Mesothelial cell of epicardium (in vitro differentiated cells): Measurements from ENCODE around the gene HBB. TPM values are rescaled to one million over a fixed set of nuclear protein-coding genes. Genes with fewer than 3 reads are reported as not detected.

Experiments used
- DNase-seq, 2 experiments: peaks; one replicate each; pipeline ENCODE4 v3.0.0; 2021; ENCODE audit warnings: low spot score in 2 of 2; ENCODE audit not compliant: unreplicated experiment in 2 of 2
- H3K27ac Mint-ChIP-seq: 2 replicates; pipeline ENCODE4 v1.8.0; 2021; ENCODE audit warnings: mixed read lengths
- H3K27me3 Mint-ChIP-seq: 2 replicates; pipeline ENCODE4 v1.8.0; 2021; ENCODE audit warnings: low read depth, mixed read lengths
- H3K36me3 Mint-ChIP-seq: 2 replicates; pipeline ENCODE4 v1.8.0; 2021; ENCODE audit warnings: mixed read lengths
- H3K4me1 Mint-ChIP-seq: 2 replicates; pipeline ENCODE4 v1.8.0; 2021; ENCODE audit warnings: mixed read lengths
- H3K4me3 Mint-ChIP-seq: 2 replicates; pipeline ENCODE4 v1.8.0; 2021; ENCODE audit warnings: mild to moderate bottlenecking, moderate library complexity, mixed read lengths
- H3K9me3 Mint-ChIP-seq: 2 replicates; pipeline ENCODE4 v1.8.0; 2021; ENCODE audit warnings: mixed read lengths
- total RNA-seq: library from RNA; stranded (reverse); gene quantifications from 3 replicates; pipeline ENCODE4 v1.2.1, GENCODE V29; 2021
- TF ChIP-seq, protein P1 (sequence below): fragments of 200-600 bp; sonication (generic); IDR thresholded peaks from one replicate; pipeline ENCODE4 v1.5.0; 2021; ENCODE audit warnings: antibody characterized with exemption; ENCODE audit not compliant: unreplicated experiment

HBB gene
- total RNA-seq = not detected in 3 replicates

GRCh38 chr11:5226732-5227310, at the start of gene HBB:
Gene HBB (minus strand): TSS chr11:5227071. CDS start chr11:5227021, 50 bp downstream.
- TF ChIP-seq, protein P1, sequence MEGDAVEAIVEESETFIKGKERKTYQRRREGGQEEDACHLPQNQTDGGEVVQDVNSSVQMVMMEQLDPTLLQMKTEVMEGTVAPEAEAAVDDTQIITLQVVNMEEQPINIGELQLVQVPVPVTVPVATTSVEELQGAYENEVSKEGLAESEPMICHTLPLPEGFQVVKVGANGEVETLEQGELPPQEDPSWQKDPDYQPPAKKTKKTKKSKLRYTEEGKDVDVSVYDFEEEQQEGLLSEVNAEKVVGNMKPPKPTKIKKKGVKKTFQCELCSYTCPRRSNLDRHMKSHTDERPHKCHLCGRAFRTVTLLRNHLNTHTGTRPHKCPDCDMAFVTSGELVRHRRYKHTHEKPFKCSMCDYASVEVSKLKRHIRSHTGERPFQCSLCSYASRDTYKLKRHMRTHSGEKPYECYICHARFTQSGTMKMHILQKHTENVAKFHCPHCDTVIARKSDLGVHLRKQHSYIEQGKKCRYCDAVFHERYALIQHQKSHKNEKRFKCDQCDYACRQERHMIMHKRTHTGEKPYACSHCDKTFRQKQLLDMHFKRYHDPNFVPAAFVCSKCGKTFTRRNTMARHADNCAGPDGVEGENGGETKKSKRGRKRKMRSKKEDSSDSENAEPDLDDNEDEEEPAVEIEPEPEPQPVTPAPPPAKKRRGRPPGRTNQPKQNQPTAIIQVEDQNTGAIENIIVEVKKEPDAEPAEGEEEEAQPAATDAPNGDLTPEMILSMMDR = no peak
- H3K4me3 Mint-ChIP-seq = no peak within 1 kb of the TSS
- H3K36me3 Mint-ChIP-seq = no peaks in the 10 kb centered on the region
- H3K9me3 Mint-ChIP-seq = peaks cover 4% of the 10 kb centered on the region
- H3K27ac Mint-ChIP-seq = no peak within 1 kb of the TSS
- H3K27me3 Mint-ChIP-seq = no peaks in the 10 kb centered on the region
- DNase-seq = no peak
- peaks cover 3% of the 10 kb centered on the region for H3K4me1 Mint-ChIP-seq

DNA sequence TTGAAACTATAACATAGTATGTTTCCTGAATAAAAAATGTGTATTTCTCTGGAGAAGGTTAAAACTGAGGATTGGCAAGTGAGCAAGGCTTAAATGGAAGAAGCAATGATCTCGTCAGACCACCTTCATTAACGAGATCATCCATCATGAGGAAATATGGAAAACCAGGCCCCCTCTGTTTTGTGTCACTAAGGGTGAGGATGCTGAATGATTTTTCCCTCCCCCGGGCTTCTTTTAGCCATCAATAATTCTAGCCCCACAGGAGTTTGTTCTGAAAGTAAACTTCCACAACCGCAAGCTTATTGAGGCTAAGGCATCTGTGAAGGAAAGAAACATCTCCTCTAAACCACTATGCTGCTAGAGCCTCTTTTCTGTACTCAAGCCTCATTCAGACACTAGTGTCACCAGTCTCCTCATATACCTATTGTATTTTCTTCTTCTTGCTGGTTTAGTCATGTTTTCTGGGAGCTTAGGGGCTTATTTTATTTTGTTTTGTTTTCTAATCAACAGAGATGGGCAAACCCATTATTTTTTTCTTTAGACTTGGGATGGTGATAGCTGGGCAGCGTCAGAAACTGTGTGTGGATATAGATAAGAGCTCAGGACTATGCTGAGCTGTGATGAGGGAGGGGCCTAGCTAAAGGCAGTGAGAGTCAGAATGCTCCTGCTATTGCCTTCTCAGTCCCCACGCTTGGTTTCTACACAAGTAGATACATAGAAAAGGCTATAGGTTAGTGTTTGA, 48.7 kb upstream of the HBB start:
- Mint-ChIP-seq H3K27me3 (no peaks in the 10 kb centered on the region), H3K4me3 (no peak overlapping the region), H3K4me1 (peaks cover 8% of the 10 kb centered on the region), H3K9me3 (no peaks in the 10 kb centered on the region), H3K27ac (no peak overlapping the region), H3K36me3 (no peaks in the 10 kb centered on the region)
- no peak for DNase-seq
- TF ChIP-seq, protein P1 = no peak

GRCh38 chr11:5274395-5274794, 47.5 kb upstream of the HBB start:
- H3K4me3 Mint-ChIP-seq = no peak overlapping the region
- no peak for DNase-seq
- TF ChIP-seq, protein P1 = no peak
- peak overlapping the region; percentile 11 for H3K27ac Mint-ChIP-seq
- H3K36me3 Mint-ChIP-seq = no peaks in the 10 kb centered on the region
- H3K27me3 Mint-ChIP-seq = no peaks in the 10 kb centered on the region
- peaks cover 8% of the 10 kb centered on the region for H3K4me1 Mint-ChIP-seq
- no peaks in the 10 kb centered on the region for H3K9me3 Mint-ChIP-seq

- H3K4me3 Mint-ChIP-seq = no peak overlapping the region
- H3K36me3 Mint-ChIP-seq = no peaks in the 10 kb centered on the region
- TF ChIP-seq, protein P1 = no peak
- H3K27me3 Mint-ChIP-seq = no peaks in the 10 kb centered on the region
- no peak overlapping the region for H3K27ac Mint-ChIP-seq
- H3K9me3 Mint-ChIP-seq = no peaks in the 10 kb centered on the region
- H3K4me1 Mint-ChIP-seq = peaks cover 8% of the 10 kb centered on the region
- DNase-seq = no peak
Observed at GRCh38 chr11:5272395-5273017, 45.6 kb upstream of the HBB start.

- Mint-ChIP-seq H3K27ac (no peak within 1 kb of the TSS), H3K4me1 (peaks cover 6% of the 10 kb centered on the region), H3K4me3 (no peak within 1 kb of the TSS), H3K27me3 (peaks cover 3% of the 10 kb centered on the region), H3K9me3 (no peaks in the 10 kb centered on the region), H3K36me3 (no peaks in the 10 kb centered on the region)
- TF ChIP-seq, protein P1 = no peak
- DNase-seq = no peak
Observed at GRCh38 chr11:5269715-5270147, 42.9 kb upstream of the HBB start, which contains the start of gene HBE1. Gene HBE1 (minus strand): TSS chr11:5269945. CDS start chr11:5269890, 55 bp downstream.
